Muscle layer of colon (tissue), 2 donors: ENCODE results near the gene PALD1.

Source experiments
- H3K27ac ChIP-seq: one replicate; pipeline ENCODE4 v1.7.0; 2013; ENCODE audit warnings: low read depth, mild to moderate bottlenecking, low read length, moderate library complexity
- H3K27me3 ChIP-seq, 2 donors: one replicate each; pipeline ENCODE4 v1.7.0; 2013; ENCODE audit warnings: low read length in 2 of 2, mild to moderate bottlenecking in 2 of 2; ENCODE audit not compliant: insufficient read depth in 2 of 2, control insufficient read depth in 1 of 2
- H3K36me3 ChIP-seq: one replicate; pipeline ENCODE4 v1.7.0; 2013; ENCODE audit warnings: mild to moderate bottlenecking, low read length; ENCODE audit not compliant: insufficient read depth
- H3K4me1 ChIP-seq: one replicate; pipeline ENCODE4 v1.7.0; 2013; ENCODE audit warnings: mild to moderate bottlenecking, low read length; ENCODE audit not compliant: insufficient read depth
- H3K4me3 ChIP-seq, 2 donors: one replicate each; pipeline ENCODE4 v1.7.0; 2013; ENCODE audit warnings: low read length in 2 of 2, low read depth in 1 of 2, mild to moderate bottlenecking in 1 of 2, moderate library complexity in 1 of 2
- H3K9ac ChIP-seq: one replicate; pipeline ENCODE4 v1.7.0; 2013; ENCODE audit warnings: low read length
- H3K9me3 ChIP-seq: one replicate; pipeline ENCODE4 v1.7.0; 2013; ENCODE audit warnings: mild to moderate bottlenecking, low read length
- donor health status: abdominal sarcoma.
- donor health status: Adenocarcinoma of cecum.

Gene PALD1

DNA sequence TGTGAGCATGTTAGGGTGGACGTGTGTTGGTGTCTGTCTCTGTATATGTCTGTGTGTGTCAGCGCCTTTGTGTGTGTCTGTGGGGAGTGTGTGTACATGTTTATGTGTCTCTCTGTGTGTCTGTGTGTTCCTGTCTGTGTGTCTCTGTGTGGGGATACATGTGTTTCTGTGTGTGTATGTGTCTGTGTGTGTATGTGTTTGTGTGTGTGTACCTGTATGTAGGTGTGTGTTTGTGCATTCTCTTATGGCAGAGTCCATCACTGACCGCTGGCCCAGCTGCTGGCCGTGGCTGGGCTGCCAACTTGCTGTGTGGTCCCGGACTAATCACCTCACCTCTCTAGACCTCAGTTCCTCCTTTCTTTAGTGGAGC, 54.6 kb downstream of the PALD1 start:
- no peak overlapping the region for H3K27ac ChIP-seq
- no peak overlapping the region for H3K9ac ChIP-seq
- H3K4me1 ChIP-seq = no peaks in the 10 kb centered on the region
- H3K27me3 ChIP-seq = no peaks in the 10 kb centered on the region
- H3K4me3 ChIP-seq = no peak overlapping the region
- H3K36me3 ChIP-seq = no peaks in the 10 kb centered on the region
- H3K9me3 ChIP-seq = no peaks in the 10 kb centered on the region

DNA sequence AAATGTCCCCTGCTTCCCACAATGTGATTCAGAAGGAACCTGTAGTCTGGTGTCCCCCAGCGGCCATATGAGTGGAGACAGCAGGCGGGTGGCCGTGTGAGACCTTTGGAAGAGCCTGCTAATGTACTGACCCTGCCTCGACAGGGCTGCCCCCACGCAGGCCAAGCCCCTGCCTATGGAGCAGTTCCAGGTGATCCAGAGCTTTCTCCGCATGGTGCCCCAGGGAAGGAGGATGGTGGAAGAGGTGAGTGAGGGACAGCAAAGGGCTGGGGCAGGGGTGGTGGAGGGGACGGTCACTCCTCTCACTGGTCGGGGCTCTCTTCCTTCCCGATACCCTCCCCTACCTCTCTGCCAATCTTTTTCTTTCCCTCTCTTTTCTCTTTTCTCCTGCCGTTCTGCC, 55.7 kb downstream of the PALD1 start:
- H3K36me3 ChIP-seq = no peaks in the 10 kb centered on the region
- H3K27ac ChIP-seq = no peak overlapping the region
- no peaks in the 10 kb centered on the region for H3K9me3 ChIP-seq
- no peak overlapping the region for H3K4me3 ChIP-seq
- no peaks in the 10 kb centered on the region for H3K27me3 ChIP-seq
- H3K9ac ChIP-seq = no peak overlapping the region
- H3K4me1 ChIP-seq = no peaks in the 10 kb centered on the region

DNA sequence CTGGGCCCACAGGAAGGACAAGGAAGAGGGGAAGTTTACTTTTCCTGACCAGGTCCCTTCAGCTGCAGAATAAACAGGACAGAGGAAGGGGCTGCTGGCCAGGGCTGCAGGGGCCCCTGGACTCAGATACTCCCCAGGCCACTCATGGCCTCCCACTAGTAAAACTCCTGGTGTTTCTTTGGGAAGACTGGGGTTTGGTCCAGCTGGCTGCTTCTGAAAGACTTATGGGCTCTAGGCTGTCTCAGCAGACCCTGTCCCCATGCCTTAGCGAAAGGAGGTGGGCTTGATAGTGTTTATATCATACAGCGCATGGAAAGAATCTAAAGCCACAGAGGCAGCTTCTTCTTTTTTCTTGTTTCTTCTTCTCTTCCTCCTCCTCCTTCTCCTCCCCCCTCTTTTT, 56.4 kb downstream of the PALD1 start:
- H3K4me3 ChIP-seq = no peak overlapping the region
- no peak overlapping the region for H3K27ac ChIP-seq
- H3K27me3 ChIP-seq = no peaks in the 10 kb centered on the region
- H3K9me3 ChIP-seq = no peaks in the 10 kb centered on the region
- H3K36me3 ChIP-seq = no peaks in the 10 kb centered on the region
- peaks cover under 1% of the 10 kb centered on the region for H3K4me1 ChIP-seq
- no peak overlapping the region for H3K9ac ChIP-seq

DNA sequence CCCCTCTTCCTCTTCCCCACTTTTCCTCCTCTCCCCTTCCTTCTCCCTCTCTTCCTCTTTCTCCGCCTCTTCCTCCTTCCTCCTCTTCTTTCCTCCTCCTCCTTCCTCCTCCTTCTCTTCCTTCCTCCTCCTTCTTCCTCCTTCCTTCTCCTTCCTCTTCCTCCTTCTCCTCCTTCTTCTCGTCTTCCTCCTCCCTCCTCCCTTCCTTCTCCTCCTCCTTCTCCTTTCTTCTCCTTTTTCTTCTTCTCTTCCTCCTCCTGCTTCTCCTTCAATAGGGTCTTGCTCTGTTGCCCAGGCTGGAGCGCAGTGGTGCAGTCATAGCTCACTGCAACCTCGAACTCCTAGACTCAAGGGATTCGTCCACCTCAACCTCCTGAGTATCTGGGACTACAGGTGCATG, 56.9 kb downstream of the PALD1 start:
- Histone ChIP-seq H3K9me3 (no peaks in the 10 kb centered on the region), H3K4me3 (no peak overlapping the region), H3K27ac (no peak overlapping the region), H3K9ac (no peak overlapping the region), H3K27me3 (no peaks in the 10 kb centered on the region), H3K4me1 (peaks cover 4% of the 10 kb centered on the region), H3K36me3 (no peaks in the 10 kb centered on the region)

DNA sequence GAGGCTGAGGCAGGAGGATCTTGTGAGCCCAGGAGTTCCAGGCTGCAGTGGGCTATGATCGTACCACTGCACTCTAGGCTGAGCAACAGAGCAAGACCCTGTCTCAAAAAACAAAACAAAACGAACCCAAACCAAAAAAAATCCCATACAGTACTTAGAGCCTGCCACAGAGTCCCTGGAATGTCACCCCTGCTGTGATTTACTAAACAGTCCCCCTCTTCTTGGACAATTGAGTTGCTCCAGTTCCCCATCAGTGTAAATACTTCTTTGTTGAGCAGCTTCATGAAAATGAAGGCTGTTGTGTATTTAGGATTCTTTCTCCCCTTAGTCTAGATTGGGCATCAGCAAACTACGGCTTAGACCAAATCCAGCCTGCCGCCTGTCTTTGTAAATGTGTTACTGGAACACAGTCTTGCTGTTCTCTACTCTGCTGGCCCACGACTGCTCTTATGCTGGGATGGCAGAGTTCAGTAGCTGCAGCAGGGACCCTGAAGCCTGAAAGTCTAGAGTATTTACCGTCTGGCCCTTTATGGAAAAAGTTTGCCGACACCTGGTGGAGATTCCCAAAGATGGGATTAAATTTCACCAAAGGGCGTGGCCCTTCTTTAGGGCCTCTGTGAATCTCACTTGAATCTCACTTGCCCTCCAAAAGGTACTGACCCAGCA, 57.8 kb downstream of the PALD1 start:
- H3K4me1 ChIP-seq = peaks cover 4% of the 10 kb centered on the region
- no peak overlapping the region for H3K4me3 ChIP-seq
- no peaks in the 10 kb centered on the region for H3K27me3 ChIP-seq
- peaks cover 3% of the 10 kb centered on the region for H3K36me3 ChIP-seq
- no peak overlapping the region for H3K9ac ChIP-seq
- no peaks in the 10 kb centered on the region for H3K9me3 ChIP-seq
- H3K27ac ChIP-seq = no peak overlapping the region

DNA sequence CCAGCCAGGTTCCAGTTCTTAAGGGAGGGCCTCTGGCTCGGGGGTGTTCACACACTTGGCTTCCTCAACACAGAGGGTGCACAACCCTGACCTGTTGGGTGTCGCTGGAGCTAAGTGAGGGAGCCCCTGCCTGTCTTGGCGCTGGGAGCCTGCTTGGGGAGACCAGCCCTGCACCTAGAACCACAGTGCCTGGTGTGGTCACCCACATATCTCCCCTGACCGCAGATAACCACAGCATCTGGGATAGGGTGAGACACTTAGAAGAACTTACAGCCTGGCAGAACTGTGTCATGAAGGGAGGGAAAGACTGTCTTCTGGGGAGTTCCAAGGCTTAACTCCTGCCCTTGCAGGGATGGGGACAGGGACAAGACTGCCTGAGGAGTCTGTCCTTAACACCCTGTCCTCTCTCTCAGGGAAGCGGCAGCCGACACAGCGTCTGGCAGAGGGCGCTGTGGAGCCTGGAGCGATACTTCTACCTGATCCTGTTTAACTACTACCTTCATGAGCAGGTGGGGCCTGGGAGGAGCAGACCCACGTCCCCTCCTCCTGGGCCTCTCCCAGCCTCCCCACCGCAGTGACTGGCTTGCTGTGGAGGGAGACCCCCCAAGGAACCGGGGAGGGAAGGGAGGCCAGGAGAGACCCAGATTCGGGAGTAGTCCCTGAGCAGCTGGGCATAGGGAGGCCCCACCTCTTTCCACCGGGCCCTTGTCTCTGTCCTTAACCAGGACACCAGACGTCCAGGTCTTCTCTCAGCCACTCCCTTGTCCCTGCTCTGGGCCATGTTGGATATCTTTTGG, 59.0 kb downstream of the PALD1 start:
- peaks cover 14% of the 10 kb centered on the region for H3K36me3 ChIP-seq
- no peaks in the 10 kb centered on the region for H3K9me3 ChIP-seq
- H3K27ac ChIP-seq = no peak overlapping the region
- H3K4me1 ChIP-seq = peaks cover 4% of the 10 kb centered on the region
- no peak overlapping the region for H3K4me3 ChIP-seq
- no peaks in the 10 kb centered on the region for H3K27me3 ChIP-seq
- H3K9ac ChIP-seq = no peak overlapping the region

DNA sequence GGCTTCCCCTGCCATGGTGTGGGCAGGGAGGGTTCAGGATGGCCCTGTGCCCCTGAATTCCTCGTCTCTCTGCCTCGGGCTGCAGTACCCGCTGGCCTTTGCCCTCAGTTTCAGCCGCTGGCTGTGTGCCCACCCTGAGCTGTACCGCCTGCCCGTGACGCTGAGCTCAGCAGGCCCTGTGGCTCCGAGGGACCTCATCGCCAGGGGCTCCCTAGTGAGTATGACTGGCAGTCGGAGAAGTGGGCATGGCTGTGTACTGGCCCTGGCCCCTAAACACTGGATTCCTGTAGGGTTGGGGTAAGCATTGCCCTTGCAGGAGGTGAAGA, 59.6 kb downstream of the PALD1 start:
- peaks cover 15% of the 10 kb centered on the region for H3K36me3 ChIP-seq
- H3K4me1 ChIP-seq = peaks cover 4% of the 10 kb centered on the region
- no peak overlapping the region for H3K4me3 ChIP-seq
- H3K9me3 ChIP-seq = no peaks in the 10 kb centered on the region
- no peak overlapping the region for H3K9ac ChIP-seq
- no peak overlapping the region for H3K27ac ChIP-seq
- no peaks in the 10 kb centered on the region for H3K27me3 ChIP-seq

DNA sequence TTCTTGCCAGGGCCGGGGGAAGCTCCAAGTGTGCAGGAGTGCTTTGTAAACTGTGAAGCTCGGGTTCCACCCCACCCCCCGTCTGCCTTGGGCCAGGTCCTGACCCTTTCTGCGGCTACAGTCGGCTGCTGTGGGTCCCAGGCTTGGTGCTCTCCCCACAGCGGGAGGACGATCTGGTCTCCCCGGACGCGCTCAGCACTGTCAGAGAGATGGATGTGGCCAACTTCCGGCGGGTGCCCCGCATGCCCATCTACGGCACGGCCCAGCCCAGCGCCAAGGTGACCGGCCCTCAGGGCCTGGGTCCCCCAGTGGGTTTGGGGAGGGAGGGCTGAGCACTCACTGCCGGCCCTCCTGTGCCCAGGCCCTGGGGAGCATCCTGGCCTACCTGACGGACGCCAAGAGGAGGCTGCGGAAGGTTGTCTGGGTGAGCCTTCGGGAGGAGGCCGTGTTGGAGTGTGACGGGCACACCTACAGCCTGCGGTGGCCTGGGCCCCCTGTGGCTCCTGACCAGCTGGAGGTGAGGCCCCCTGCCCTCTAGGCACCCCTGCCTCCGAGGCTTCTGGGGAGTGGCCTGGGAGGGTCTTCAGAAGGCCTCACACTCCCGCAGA, 60.3 kb downstream of the PALD1 start:
- Histone ChIP-seq H3K4me3 (no peak overlapping the region), H3K9ac (no peak overlapping the region), H3K9me3 (no peaks in the 10 kb centered on the region), H3K27ac (no peak overlapping the region), H3K27me3 (no peaks in the 10 kb centered on the region), H3K36me3 (peaks cover 16% of the 10 kb centered on the region), H3K4me1 (peaks cover 4% of the 10 kb centered on the region)

DNA sequence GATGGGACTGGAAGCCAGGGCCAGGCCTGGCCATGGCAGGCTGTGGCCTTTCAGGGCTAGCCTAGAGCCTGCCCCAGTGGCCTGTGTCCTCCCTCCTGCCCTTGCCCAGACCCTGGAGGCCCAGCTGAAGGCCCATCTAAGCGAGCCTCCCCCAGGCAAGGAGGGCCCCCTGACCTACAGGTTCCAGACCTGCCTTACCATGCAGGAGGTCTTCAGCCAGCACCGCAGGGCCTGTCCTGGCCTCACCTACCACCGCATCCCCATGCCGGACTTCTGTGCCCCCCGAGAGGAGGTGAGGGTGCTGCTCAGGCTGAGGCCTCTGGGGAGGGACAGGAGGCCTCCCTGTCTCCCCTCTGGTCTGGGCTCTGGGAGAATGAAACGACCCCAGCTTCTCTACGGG, 60.9 kb downstream of the PALD1 start:
- Histone ChIP-seq H3K9ac (no peak overlapping the region), H3K27ac (no peak overlapping the region), H3K4me3 (no peak overlapping the region), H3K27me3 (no peaks in the 10 kb centered on the region), H3K9me3 (no peaks in the 10 kb centered on the region), H3K36me3 (peaks cover 19% of the 10 kb centered on the region), H3K4me1 (peaks cover 4% of the 10 kb centered on the region)

DNA sequence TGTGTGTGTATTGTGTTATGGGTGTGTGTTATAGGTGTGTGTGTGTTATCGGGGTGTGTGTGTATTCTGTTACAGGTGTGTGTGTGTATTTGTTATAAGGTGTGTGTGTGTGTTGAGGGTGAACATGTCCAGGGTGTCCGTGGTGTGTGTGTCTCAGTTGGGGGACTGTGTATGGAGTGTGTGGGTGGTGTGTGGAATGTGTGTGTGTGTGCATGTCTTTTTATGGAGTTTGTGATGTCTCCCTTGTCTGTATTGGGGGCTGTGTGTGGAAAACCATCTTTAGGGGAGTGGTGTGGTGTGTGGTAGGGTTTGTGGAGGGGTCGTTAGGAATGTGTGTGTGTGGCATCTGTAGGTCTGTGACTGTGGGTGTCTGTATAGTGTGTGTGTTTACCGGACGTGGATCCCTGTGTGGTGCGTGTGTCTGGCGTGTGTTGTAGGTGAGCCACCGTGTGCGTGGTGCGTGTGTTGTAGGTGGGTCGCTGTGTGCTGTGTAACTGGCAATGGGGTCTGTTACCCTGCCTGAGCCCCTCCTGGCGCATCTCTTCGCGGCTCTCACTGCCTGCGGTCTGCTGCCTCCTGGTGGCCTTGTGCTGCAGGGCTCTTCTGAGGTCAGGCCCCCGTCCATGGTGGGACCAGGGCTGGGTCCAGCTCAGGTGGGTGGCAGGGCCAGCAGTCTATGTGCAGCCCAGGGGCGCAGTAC, 61.7 kb downstream of the PALD1 start:
- Histone ChIP-seq H3K4me1 (peaks cover 4% of the 10 kb centered on the region), H3K27me3 (no peaks in the 10 kb centered on the region), H3K9me3 (no peaks in the 10 kb centered on the region), H3K9ac (no peak overlapping the region), H3K27ac (no peak overlapping the region), H3K4me3 (no peak overlapping the region), H3K36me3 (peaks cover 19% of the 10 kb centered on the region)

DNA sequence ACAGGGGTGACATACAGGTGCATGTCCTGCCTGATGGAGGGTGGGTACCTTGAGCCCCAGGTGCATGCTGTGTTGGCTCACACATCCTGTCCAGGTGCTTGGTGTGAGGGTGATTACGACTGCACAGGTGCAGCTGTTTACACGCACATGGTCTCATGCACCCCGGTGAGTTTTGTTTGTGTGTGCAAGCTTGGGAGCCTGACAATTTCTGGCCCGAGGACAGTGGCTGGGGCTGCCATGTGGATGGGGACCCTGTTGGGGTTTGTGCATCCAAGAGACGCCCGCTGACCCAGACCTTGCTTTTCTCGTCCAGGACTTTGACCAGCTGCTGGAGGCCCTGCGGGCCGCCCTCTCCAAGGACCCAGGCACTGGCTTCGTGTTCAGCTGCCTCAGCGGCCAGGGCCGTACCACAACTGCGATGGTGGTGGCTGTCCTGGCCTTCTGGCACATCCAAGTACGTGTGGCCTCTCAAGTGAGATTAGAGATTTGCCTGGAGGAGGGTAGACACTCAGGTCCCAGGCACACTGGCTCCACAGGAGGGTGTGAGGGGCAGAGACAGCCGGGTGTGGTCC, 62.3 kb downstream of the PALD1 start:
- Histone ChIP-seq H3K4me1 (peaks cover 4% of the 10 kb centered on the region), H3K4me3 (no peak overlapping the region), H3K9ac (no peak overlapping the region), H3K36me3 (peaks cover 19% of the 10 kb centered on the region), H3K9me3 (no peaks in the 10 kb centered on the region), H3K27ac (no peak overlapping the region), H3K27me3 (no peaks in the 10 kb centered on the region)
